ENCODE results near the gene PPCDC. TPM values are rescaled to one million over a fixed set of nuclear protein-coding genes. Genes with fewer than 3 reads are reported as not detected.

The PPCDC gene
- total and polyA plus RNA-seq, 4 donors = 7.4 to 9.3 (median 8.4) TPM

- TF ChIP-seq, protein P1, sequence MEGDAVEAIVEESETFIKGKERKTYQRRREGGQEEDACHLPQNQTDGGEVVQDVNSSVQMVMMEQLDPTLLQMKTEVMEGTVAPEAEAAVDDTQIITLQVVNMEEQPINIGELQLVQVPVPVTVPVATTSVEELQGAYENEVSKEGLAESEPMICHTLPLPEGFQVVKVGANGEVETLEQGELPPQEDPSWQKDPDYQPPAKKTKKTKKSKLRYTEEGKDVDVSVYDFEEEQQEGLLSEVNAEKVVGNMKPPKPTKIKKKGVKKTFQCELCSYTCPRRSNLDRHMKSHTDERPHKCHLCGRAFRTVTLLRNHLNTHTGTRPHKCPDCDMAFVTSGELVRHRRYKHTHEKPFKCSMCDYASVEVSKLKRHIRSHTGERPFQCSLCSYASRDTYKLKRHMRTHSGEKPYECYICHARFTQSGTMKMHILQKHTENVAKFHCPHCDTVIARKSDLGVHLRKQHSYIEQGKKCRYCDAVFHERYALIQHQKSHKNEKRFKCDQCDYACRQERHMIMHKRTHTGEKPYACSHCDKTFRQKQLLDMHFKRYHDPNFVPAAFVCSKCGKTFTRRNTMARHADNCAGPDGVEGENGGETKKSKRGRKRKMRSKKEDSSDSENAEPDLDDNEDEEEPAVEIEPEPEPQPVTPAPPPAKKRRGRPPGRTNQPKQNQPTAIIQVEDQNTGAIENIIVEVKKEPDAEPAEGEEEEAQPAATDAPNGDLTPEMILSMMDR (IDR thresholded peaks at IDR 0.05; ENCODE audit: low read depth, low read length, missing input control) = no peak
These were observed 7.0 kb downstream of the PPCDC start (continued) for GRCh38 chr15:75030424-75030823.

GRCh38 chr15:75031848-75032247, 8.5 kb downstream of the PPCDC start:
- no peaks in the 10 kb centered on the region for H3K27me3 ChIP-seq (ENCODE audit: control insufficient read depth in 4 of 4, insufficient read depth in 4 of 4, low read length in 3 of 4)
- no peaks in the 10 kb centered on the region for H3K36me3 ChIP-seq (ENCODE audit: control insufficient read depth in 4 of 4, insufficient read depth in 3 of 4, low read depth in 1 of 4, low read length in 3 of 4)
- no peak for DNase-seq (ENCODE audit: low spot score)
- no peak overlapping the region for H3K9ac ChIP-seq (ENCODE audit: low read depth in 1 of 2, low read length in 2 of 2)
- no peaks in the 10 kb centered on the region for H3K9me3 ChIP-seq (ENCODE audit: control insufficient read depth in 4 of 4, low read length in 3 of 4)
- H3K27ac ChIP-seq (ENCODE audit: low read depth in 1 of 2, low read length in 2 of 2) = no peak overlapping the region
- WGBS = 72% methylated on average over 4 of the region's 4 CpGs
- peaks cover 7 to 14% (median 11%) of the 10 kb centered on the region in 4 donors for H3K4me1 ChIP-seq (ENCODE audit: control insufficient read depth in 4 of 4, insufficient read depth in 4 of 4, low read length in 3 of 4)
- TF ChIP-seq NR2F2 (IDR thresholded peaks at IDR 0.05) (no peak), REST (IDR thresholded peaks at IDR 0.05) (no peak), SP1 (IDR thresholded peaks at IDR 0.05) (no peak), EGR1 (IDR thresholded peaks at IDR 0.05; ENCODE audit: low read depth in 2 of 2) (no peak), TAF1 (conservative IDR thresholded peaks at IDR 0.05) (no peak), RXRA (IDR thresholded peaks at IDR 0.05) (no peak), YY1 (IDR thresholded peaks at IDR 0.05) (no peak), FOXA1 (IDR thresholded peaks at IDR 0.05) (no peak), HNF4A (conservative IDR thresholded peaks at IDR 0.05) (no peak), HNF4G (IDR thresholded peaks at IDR 0.05) (no peak)
- TF ChIP-seq, protein P2, sequence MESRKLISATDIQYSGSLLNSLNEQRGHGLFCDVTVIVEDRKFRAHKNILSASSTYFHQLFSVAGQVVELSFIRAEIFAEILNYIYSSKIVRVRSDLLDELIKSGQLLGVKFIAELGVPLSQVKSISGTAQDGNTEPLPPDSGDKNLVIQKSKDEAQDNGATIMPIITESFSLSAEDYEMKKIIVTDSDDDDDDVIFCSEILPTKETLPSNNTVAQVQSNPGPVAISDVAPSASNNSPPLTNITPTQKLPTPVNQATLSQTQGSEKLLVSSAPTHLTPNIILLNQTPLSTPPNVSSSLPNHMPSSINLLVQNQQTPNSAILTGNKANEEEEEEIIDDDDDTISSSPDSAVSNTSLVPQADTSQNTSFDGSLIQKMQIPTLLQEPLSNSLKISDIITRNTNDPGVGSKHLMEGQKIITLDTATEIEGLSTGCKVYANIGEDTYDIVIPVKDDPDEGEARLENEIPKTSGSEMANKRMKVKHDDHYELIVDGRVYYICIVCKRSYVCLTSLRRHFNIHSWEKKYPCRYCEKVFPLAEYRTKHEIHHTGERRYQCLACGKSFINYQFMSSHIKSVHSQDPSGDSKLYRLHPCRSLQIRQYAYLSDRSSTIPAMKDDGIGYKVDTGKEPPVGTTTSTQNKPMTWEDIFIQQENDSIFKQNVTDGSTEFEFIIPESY (IDR thresholded peaks at IDR 0.05) = no peak
- TF ChIP-seq, protein P3, sequence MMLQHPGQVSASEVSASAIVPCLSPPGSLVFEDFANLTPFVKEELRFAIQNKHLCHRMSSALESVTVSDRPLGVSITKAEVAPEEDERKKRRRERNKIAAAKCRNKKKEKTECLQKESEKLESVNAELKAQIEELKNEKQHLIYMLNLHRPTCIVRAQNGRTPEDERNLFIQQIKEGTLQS (IDR thresholded peaks at IDR 0.05) = no peak
- TF ChIP-seq, protein P1 (IDR thresholded peaks at IDR 0.05; ENCODE audit: low read depth, low read length, missing input control) = no peak
- no peak overlapping the region for H3K4me3 ChIP-seq (ENCODE audit: low read depth in 1 of 3, low read length in 3 of 3)
